ENCODE results near the gene TLCD1.

The TLCD1 gene

GRCh38 chr17:28705728-28706334 is 20.2 kb downstream of the TLCD1 start:
- peaks cover 35% of the 10 kb centered on the region for H3K36me3 ChIP-seq (ENCODE audit: control insufficient read depth, insufficient read depth, low read length)
- no peak for TF ChIP-seq CTCF (IDR thresholded peaks at IDR 0.05; ENCODE audit: insufficient read depth, low read length, poor library complexity, severe bottlenecking)
- no peaks in the 10 kb centered on the region for H3K27me3 ChIP-seq (replicated peaks; ENCODE audit: control insufficient read depth, insufficient read depth, low read length)
- H3K4me3 ChIP-seq (replicated peaks; ENCODE audit: low read depth, low read length) = no peak overlapping the region
- no peak for DNase-seq (ENCODE audit: extremely low read depth, insufficient read length)

GRCh38 chr17:28705074-28705659 is 20.9 kb downstream of the TLCD1 start:
- H3K27me3 ChIP-seq (replicated peaks; ENCODE audit: control insufficient read depth, insufficient read depth, low read length) = no peaks in the 10 kb centered on the region
- no peak for DNase-seq (ENCODE audit: extremely low read depth, insufficient read length)
- H3K4me3 ChIP-seq (replicated peaks; ENCODE audit: low read depth, low read length) = no peak overlapping the region
- TF ChIP-seq CTCF (IDR thresholded peaks at IDR 0.05; ENCODE audit: insufficient read depth, low read length, poor library complexity, severe bottlenecking) = no peak
- peaks cover 40% of the 10 kb centered on the region for H3K36me3 ChIP-seq (ENCODE audit: control insufficient read depth, insufficient read depth, low read length)

GRCh38 chr17:28704219-28704858 is 21.7 kb downstream of the TLCD1 start:
- Histone ChIP-seq H3K36me3 (ENCODE audit: control insufficient read depth, insufficient read depth, low read length) (peaks cover 44% of the 10 kb centered on the region), H3K27me3 (replicated peaks; ENCODE audit: control insufficient read depth, insufficient read depth, low read length) (no peaks in the 10 kb centered on the region), H3K4me3 (replicated peaks; ENCODE audit: low read depth, low read length) (no peak overlapping the region)
- TF ChIP-seq CTCF (IDR thresholded peaks at IDR 0.05; ENCODE audit: insufficient read depth, low read length, poor library complexity, severe bottlenecking) = no peak
- DNase-seq (ENCODE audit: extremely low read depth, insufficient read length) = no peak

GRCh38 chr17:28703552-28704218 is 22.3 kb downstream of the TLCD1 start:
- peaks cover 50% of the 10 kb centered on the region for H3K36me3 ChIP-seq (ENCODE audit: control insufficient read depth, insufficient read depth, low read length)
- no peak overlapping the region for H3K4me3 ChIP-seq (replicated peaks; ENCODE audit: low read depth, low read length)
- no peaks in the 10 kb centered on the region for H3K27me3 ChIP-seq (replicated peaks; ENCODE audit: control insufficient read depth, insufficient read depth, low read length)
- no peak for DNase-seq (ENCODE audit: extremely low read depth, insufficient read length)
- no peak for TF ChIP-seq CTCF (IDR thresholded peaks at IDR 0.05; ENCODE audit: insufficient read depth, low read length, poor library complexity, severe bottlenecking)

GRCh38 chr17:28702752-28703150 is 23.3 kb downstream of the TLCD1 start:
- Histone ChIP-seq H3K27me3 (replicated peaks; ENCODE audit: control insufficient read depth, insufficient read depth, low read length) (no peaks in the 10 kb centered on the region), H3K4me3 (replicated peaks; ENCODE audit: low read depth, low read length) (no peak overlapping the region), H3K36me3 (ENCODE audit: control insufficient read depth, insufficient read depth, low read length) (peaks cover 58% of the 10 kb centered on the region)
- no peak for DNase-seq (ENCODE audit: extremely low read depth, insufficient read length)
- no peak for TF ChIP-seq CTCF (IDR thresholded peaks at IDR 0.05; ENCODE audit: insufficient read depth, low read length, poor library complexity, severe bottlenecking)
